Neural cell (in vitro differentiated cells): ENCODE results near the gene FAM53B. TPM values are rescaled to one million over a fixed set of nuclear protein-coding genes. Genes with fewer than 3 reads are reported as not detected.

Experiments
- H2AFZ ChIP-seq: fragments of 200-600, 300-800 bp; sonication (generic), shearing (Covaris generic); 2 replicates; pipeline ENCODE4 v1.6.0; 2014; ENCODE audit warnings: low read depth, mild to moderate bottlenecking, antibody characterized with exemption, low read length, moderate library complexity
- H3F3A ChIP-seq: fragments of 200-600 bp; shearing (Covaris generic); 2 replicates; pipeline ENCODE4 v1.6.1; 2016; ENCODE audit warnings: mild to moderate bottlenecking, moderate library complexity, mixed read lengths, antibody characterized with exemption, low read length; ENCODE audit not compliant: insufficient read depth, poor library complexity, severe bottlenecking
- H3K27ac ChIP-seq: fragments of 200-600, 300-800 bp; sonication (generic), shearing (Covaris generic); 2 replicates; pipeline ENCODE4 v1.5.1; 2014; ENCODE audit warnings: mild to moderate bottlenecking, low read length, moderate library complexity
- H3K27me3 ChIP-seq: fragments of 300-800, 200-600 bp; sonication (generic), shearing (Covaris generic); 2 replicates; pipeline ENCODE4 v1.6.0; 2014; ENCODE audit warnings: mild to moderate bottlenecking, low read depth, low read length, moderate library complexity; ENCODE audit not compliant: insufficient read depth
- H3K36me3 ChIP-seq: fragments of 300-800, 200-600 bp; sonication (generic), shearing (Covaris generic); 2 replicates; pipeline ENCODE4 v1.5.1; 2014; ENCODE audit warnings: mild to moderate bottlenecking, antibody characterized with exemption, low read length, moderate library complexity; ENCODE audit not compliant: insufficient read depth
- H3K4me2 ChIP-seq: fragments of 300-800, 200-600 bp; sonication (generic), shearing (Covaris generic); 2 replicates; pipeline ENCODE4 v1.6.0; 2014; ENCODE audit warnings: mild to moderate bottlenecking, low read length
- H3K4me3 ChIP-seq: fragments of 300-800, 200-600 bp; sonication (generic), shearing (Covaris generic); 2 replicates; pipeline ENCODE4 v1.5.1; 2014; ENCODE audit warnings: mild to moderate bottlenecking, low read length, moderate library complexity
- H3K79me2 ChIP-seq: fragments of 200-600 bp; shearing (Covaris generic); replicated peaks from 2 replicates; pipeline ENCODE4 v1.6.0; 2014; ENCODE audit warnings: mild to moderate bottlenecking, low read length, moderate library complexity; ENCODE audit not compliant: insufficient read depth
- H3K9ac ChIP-seq: fragments of 300-800, 200-600 bp; sonication (generic), shearing (Covaris generic); 2 replicates; pipeline ENCODE4 v1.6.1; 2016; ENCODE audit warnings: mild to moderate bottlenecking, low read length, mixed read lengths
- H3K9me2 ChIP-seq: fragments of 200-600 bp; shearing (Covaris generic); 2 replicates; pipeline ENCODE4 v1.6.1; 2016; ENCODE audit warnings: mild to moderate bottlenecking, low read length, mixed read lengths; ENCODE audit not compliant: insufficient read depth
- H3K9me3 ChIP-seq: fragments of 200-600, 300-800 bp; sonication (generic), shearing (Covaris generic); 2 replicates; pipeline ENCODE4 v1.6.1; 2016; ENCODE audit warnings: mild to moderate bottlenecking, mixed run types, low read length, moderate library complexity, mixed read lengths
- H4K20me1 ChIP-seq: fragments of 200-600 bp; shearing (Covaris generic); 2 replicates; pipeline ENCODE4 v1.6.1; 2016; ENCODE audit warnings: mild to moderate bottlenecking, mixed run types; ENCODE audit not compliant: insufficient read depth
- CTCF ChIP-seq: fragments of 450-650 bp; IDR thresholded peaks from 2 replicates; pipeline ENCODE4 v1.5.1; 2014; ENCODE audit warnings: antibody characterized with exemption, mild to moderate bottlenecking, moderate library complexity; ENCODE audit not compliant: poor library complexity, severe bottlenecking
- EP300 ChIP-seq: fragments of 450-650 bp; conservative IDR thresholded peaks from 2 replicates; pipeline ENCODE4 v1.6.1; 2014; ENCODE audit warnings: antibody characterized with exemption, mild to moderate bottlenecking, moderate library complexity; ENCODE audit not compliant: poor library complexity, severe bottlenecking
- EZH2 ChIP-seq: fragments of 200-600, 300-800 bp; shearing (Covaris generic), sonication (generic); IDR thresholded peaks from 2 replicates; pipeline ENCODE4 v1.6.1; 2014; ENCODE audit warnings: antibody characterized with exemption, low read length, borderline replicate concordance, mild to moderate bottlenecking; ENCODE audit not compliant: insufficient read depth, poor library complexity, severe bottlenecking
- MXI1 ChIP-seq: fragments of 450-650 bp; conservative IDR thresholded peaks from 2 replicates; pipeline ENCODE4 v1.6.1; 2014; ENCODE audit warnings: antibody characterized with exemption, mild to moderate bottlenecking; ENCODE audit not compliant: poor library complexity, severe bottlenecking
- POLR2AphosphoS5 ChIP-seq: IDR thresholded peaks from 2 replicates; pipeline ENCODE4 v1.6.1; 2012
- RAD21 ChIP-seq: fragments of 450-650 bp; conservative IDR thresholded peaks from 2 replicates; pipeline ENCODE4 v1.6.1; 2014; ENCODE audit warnings: antibody characterized with exemption, mild to moderate bottlenecking, moderate library complexity
- REST ChIP-seq: IDR thresholded peaks from 2 replicates; pipeline ENCODE4 v1.6.1; 2012; ENCODE audit warnings: borderline replicate concordance
- SMC3 ChIP-seq: fragments of 450-650 bp; conservative IDR thresholded peaks from 2 replicates; pipeline ENCODE4 v1.6.1; 2014; ENCODE audit warnings: antibody characterized with exemption, mild to moderate bottlenecking, moderate library complexity; ENCODE audit not compliant: poor library complexity
- TAF1 ChIP-seq: IDR thresholded peaks from 2 replicates; pipeline ENCODE4 v1.6.1; 2012; ENCODE audit warnings: low read depth
- polyA plus RNA-seq: library from polyadenylated mRNA; depleted of rRNA; stranded (reverse); fragments of >200 nt; gene quantifications from 2 replicates; pipeline ENCODE4 v1.2.3, GENCODE V29; 2014

FAM53B gene
- polyA plus RNA-seq, 1 donor from 2014 or later = 21.8 TPM

DNA sequence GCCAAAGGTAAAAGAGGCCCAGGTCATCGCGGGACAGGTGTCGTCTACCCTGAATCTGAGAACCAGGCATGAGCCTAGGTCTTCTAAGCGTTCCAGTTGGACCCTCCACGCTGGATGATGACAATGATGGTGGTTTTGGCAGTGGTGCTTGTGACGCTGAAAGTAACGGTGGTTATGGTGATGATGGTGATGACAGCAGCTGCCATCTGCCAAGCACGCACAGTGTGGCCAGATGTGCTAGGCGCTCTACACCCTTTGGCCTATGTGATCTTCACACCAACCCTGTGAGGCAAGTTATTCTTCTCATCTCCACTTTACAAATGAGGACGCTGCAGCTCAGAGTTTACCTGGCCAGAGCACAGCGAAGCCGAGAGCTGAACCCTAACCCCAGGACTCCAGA is 93.9 kb downstream of the FAM53B start:
- Histone ChIP-seq H3K9me2 (no peaks in the 10 kb centered on the region), H3F3A (no peaks in the 10 kb centered on the region), H3K27ac (no peak overlapping the region), H3K4me3 (no peak overlapping the region), H3K27me3 (no peaks in the 10 kb centered on the region), H2AFZ (no peak overlapping the region), H3K4me2 (no peak overlapping the region), H3K36me3 (no peaks in the 10 kb centered on the region), H3K79me2 (no peaks in the 10 kb centered on the region), H3K9ac (no peak overlapping the region), H3K9me3 (no peaks in the 10 kb centered on the region), H4K20me1 (no peaks in the 10 kb centered on the region)
- TF ChIP-seq REST (no peak), CTCF (no peak), SMC3 (no peak), EZH2 (no peak), TAF1 (no peak), POLR2AphosphoS5 (no peak), RAD21 (no peak), MXI1 (no peak), EP300 (no peak)

DNA sequence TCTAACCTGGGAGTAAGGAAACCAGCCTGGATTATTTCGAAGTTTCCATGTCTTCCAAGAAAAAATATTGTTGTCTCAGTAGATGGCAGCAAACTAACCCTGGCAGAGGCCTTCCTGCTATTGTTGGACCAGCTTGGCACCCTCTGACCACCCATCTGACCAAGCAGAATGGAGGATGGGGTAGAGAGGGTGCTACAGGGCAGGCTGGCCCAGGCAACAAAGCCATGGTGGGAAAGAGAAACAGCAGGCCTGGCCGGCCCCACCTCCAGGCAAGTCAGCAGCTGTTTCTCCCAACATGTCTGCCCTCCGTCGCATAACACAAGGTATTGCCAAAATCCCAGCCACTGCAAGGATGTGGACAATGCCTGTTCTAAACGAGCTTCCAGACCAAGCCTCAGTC is 95.0 kb downstream of the FAM53B start:
- H3K9me2 ChIP-seq = no peaks in the 10 kb centered on the region
- no peaks in the 10 kb centered on the region for H3K36me3 ChIP-seq
- H3K9ac ChIP-seq = no peak overlapping the region
- TF ChIP-seq POLR2AphosphoS5 (no peak), MXI1 (no peak), EP300 (no peak), TAF1 (no peak), SMC3 (no peak), CTCF (no peak), RAD21 (no peak), EZH2 (no peak), REST (no peak)
- H2AFZ ChIP-seq = no peak overlapping the region
- H3K79me2 ChIP-seq = no peaks in the 10 kb centered on the region
- H3K4me2 ChIP-seq = no peak overlapping the region
- H3K27ac ChIP-seq = no peak overlapping the region
- no peaks in the 10 kb centered on the region for H3K27me3 ChIP-seq
- no peaks in the 10 kb centered on the region for H3K9me3 ChIP-seq
- no peak overlapping the region for H3K4me3 ChIP-seq
- no peaks in the 10 kb centered on the region for H4K20me1 ChIP-seq
- no peaks in the 10 kb centered on the region for H3F3A ChIP-seq
